Panc1 (cell line): Measurements from ENCODE around the gene ZMYND12. TPM values are rescaled to one million over a fixed set of nuclear protein-coding genes. Genes with fewer than 3 reads are reported as not detected.

Source experiments
- total RNA-seq: library from RNA; stranded (reverse); gene quantifications from one replicate; pipeline ENCODE4 v1.2.1, GENCODE V29; 2021; ENCODE audit not compliant: unreplicated experiment

Gene ZMYND12
- total RNA-seq, 1 experiment from 2014 or later: 0.57 TPM

Other genes with a start within 250 kb of the ZMYND12 start
- 55.3 TPM for gene FOXJ3, start 120.8 kb downstream of the ZMYND12 start, total RNA-seq
- gene RIMKLA, start 75.2 kb downstream of the ZMYND12 start, total RNA-seq: 13.6 TPM
- gene PPCS, start 521 bp upstream of the ZMYND12 start, total RNA-seq: 72.7 TPM
- gene CCDC30, start 7.3 kb upstream of the ZMYND12 start, total RNA-seq: 1.3 TPM
- 78.5 TPM for gene PPIH, start 202.4 kb upstream of the ZMYND12 start, total RNA-seq
- gene YBX1, start 226.4 kb upstream of the ZMYND12 start, total RNA-seq: 908 TPM